ENCODE results near the gene CD300LF. TPM values are rescaled to one million over a fixed set of nuclear protein-coding genes. Genes with fewer than 3 reads are reported as not detected.

Gene CD300LF
- total RNA-seq, 1 experiment from 2014 or later: not detected

DNA sequence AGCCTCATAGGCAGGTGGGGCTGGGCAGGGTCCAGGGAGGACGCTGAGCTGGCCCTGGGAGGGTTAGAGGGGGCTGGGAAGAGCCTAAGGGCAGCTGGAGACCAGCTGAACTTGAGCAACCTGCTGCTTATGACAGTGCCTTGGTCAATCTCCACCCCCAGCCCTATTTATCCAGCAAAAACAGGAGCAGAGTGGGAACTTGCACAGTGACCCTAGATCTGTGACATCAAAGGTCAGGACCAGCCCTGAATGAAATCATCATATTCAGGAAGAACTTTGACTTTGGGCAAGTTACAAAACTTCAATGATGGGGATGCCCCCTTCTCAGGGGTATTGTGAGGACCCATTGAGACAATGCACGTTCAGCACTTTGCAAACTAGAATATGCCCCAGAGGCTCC, 9.4 kb downstream of the CD300LF start:
- no peak overlapping the region for H3K4ac ChIP-seq (ENCODE audit: low read depth, low read length)
- H3K27me3 ChIP-seq (ENCODE audit: insufficient read depth, low read length): peaks cover 2% of the 10 kb centered on the region; the same call in 1 of the 2 replicates
- H2BK20ac ChIP-seq (ENCODE audit: low read depth, low read length, poor library complexity, severe bottlenecking): no peak overlapping the region
- H2BK5ac ChIP-seq (ENCODE audit: insufficient read length, low read length): no peak overlapping the region
- Mint-ChIP-seq H3K36me3 (ENCODE audit: insufficient read depth in 1 of 3, low read depth in 3 of 3) (no peaks in the 10 kb centered on the region), H3K27ac (no peak overlapping the region), H3K4me1 (no peaks in the 10 kb centered on the region), H3K9me3 (no peaks in the 10 kb centered on the region), H3K4me3 (no peak overlapping the region), H3K27me3 (ENCODE audit: low read depth) (peaks cover 42% of the 10 kb centered on the region)
- H2BK120ac ChIP-seq (ENCODE audit: low read depth, low read length, poor library complexity, severe bottlenecking): no peak overlapping the region
- H3K23ac ChIP-seq (ENCODE audit: insufficient read length, low read depth, low read length): no peak overlapping the region
- no peak overlapping the region for H3K18ac ChIP-seq (ENCODE audit: insufficient read length, low read depth, low read length)
- H3K79me2 ChIP-seq (ENCODE audit: insufficient read depth, low read length): no peaks in the 10 kb centered on the region
- H3K4me1 ChIP-seq (ENCODE audit: insufficient read depth, low read length): no peaks in the 10 kb centered on the region
- no peak overlapping the region for H3K56ac ChIP-seq (ENCODE audit: insufficient read length, low read depth, low read length)
- H3K9me3 ChIP-seq (ENCODE audit: control insufficient read depth, low read depth, low read length): no peaks in the 10 kb centered on the region
- H2AFZ ChIP-seq (ENCODE audit: low read length): no peak overlapping the region
- no CpG with 5 or more reads among the region's 2 CpGs for WGBS (ENCODE audit: extremely low coverage, insufficient read length, low lambda C conversion rate)
- TF ChIP-seq, protein P1, sequence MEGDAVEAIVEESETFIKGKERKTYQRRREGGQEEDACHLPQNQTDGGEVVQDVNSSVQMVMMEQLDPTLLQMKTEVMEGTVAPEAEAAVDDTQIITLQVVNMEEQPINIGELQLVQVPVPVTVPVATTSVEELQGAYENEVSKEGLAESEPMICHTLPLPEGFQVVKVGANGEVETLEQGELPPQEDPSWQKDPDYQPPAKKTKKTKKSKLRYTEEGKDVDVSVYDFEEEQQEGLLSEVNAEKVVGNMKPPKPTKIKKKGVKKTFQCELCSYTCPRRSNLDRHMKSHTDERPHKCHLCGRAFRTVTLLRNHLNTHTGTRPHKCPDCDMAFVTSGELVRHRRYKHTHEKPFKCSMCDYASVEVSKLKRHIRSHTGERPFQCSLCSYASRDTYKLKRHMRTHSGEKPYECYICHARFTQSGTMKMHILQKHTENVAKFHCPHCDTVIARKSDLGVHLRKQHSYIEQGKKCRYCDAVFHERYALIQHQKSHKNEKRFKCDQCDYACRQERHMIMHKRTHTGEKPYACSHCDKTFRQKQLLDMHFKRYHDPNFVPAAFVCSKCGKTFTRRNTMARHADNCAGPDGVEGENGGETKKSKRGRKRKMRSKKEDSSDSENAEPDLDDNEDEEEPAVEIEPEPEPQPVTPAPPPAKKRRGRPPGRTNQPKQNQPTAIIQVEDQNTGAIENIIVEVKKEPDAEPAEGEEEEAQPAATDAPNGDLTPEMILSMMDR (conservative IDR thresholded peaks at IDR 0.05): no peak
- H3K23me2 ChIP-seq (ENCODE audit: insufficient read length, low read depth, low read length, poor library complexity, severe bottlenecking): no peaks in the 10 kb centered on the region
- H4K20me1 ChIP-seq (ENCODE audit: control insufficient read depth, insufficient read depth, insufficient read length): no peaks in the 10 kb centered on the region
- H3K4me2 ChIP-seq (ENCODE audit: insufficient read depth, insufficient read length, low read length): no peak overlapping the region
- H2BK12ac ChIP-seq (ENCODE audit: insufficient read length, low read depth, low read length): no peak overlapping the region
- H3K79me1 ChIP-seq (ENCODE audit: insufficient read depth, low read depth, low read length, poor library complexity, severe bottlenecking): no peaks in the 10 kb centered on the region
- H4K8ac ChIP-seq (replicated peaks; ENCODE audit: insufficient read length, low read depth, low read length): no peak overlapping the region
- H4K5ac ChIP-seq (ENCODE audit: insufficient read length, low read depth, low read length): no peak overlapping the region
- H3K27ac ChIP-seq (ENCODE audit: insufficient read length, low read depth, low read length): no peak overlapping the region
- no peak overlapping the region; the same call in 1 of the 2 replicates for H3K14ac ChIP-seq (ENCODE audit: insufficient read depth, low read length)
- no peak overlapping the region for H4K91ac ChIP-seq (ENCODE audit: insufficient read length, low read depth, low read length)
- no peak for DNase-seq
- no peak overlapping the region for H3K9ac ChIP-seq (ENCODE audit: extremely low read depth, insufficient read length, low read length)
- no peak overlapping the region for H2AK5ac ChIP-seq (ENCODE audit: insufficient read length, low read length)
- no peak overlapping the region for H2BK15ac ChIP-seq (ENCODE audit: low read depth, low read length)
- H3T11ph ChIP-seq (ENCODE audit: low read length): no peak overlapping the region
